Mammary epithelial cell (primary cell): ENCODE results near the gene COA5.

Experiments
- EZH2 ChIP-seq: IDR thresholded peaks from 2 replicates; pipeline ENCODE4 v1.6.1; 2012; ENCODE audit warnings: low read length, inconsistent platforms, borderline replicate concordance
- TF ChIP-seq, protein P1 (sequence below), 2 donors: IDR thresholded peaks in 1 of 2; conservative IDR thresholded peaks in 1 of 2; 2 replicates each; pipeline ENCODE4 v1.5.1; 2011 to 2012; ENCODE audit warnings: inconsistent platforms in 2 of 2, low read length in 2 of 2, mild to moderate bottlenecking in 2 of 2, control low read depth in 1 of 2, low read depth in 1 of 2; ENCODE audit not compliant: insufficient read depth in 1 of 2; ENCODE audit errors: extremely low read depth in 1 of 2

DNA sequence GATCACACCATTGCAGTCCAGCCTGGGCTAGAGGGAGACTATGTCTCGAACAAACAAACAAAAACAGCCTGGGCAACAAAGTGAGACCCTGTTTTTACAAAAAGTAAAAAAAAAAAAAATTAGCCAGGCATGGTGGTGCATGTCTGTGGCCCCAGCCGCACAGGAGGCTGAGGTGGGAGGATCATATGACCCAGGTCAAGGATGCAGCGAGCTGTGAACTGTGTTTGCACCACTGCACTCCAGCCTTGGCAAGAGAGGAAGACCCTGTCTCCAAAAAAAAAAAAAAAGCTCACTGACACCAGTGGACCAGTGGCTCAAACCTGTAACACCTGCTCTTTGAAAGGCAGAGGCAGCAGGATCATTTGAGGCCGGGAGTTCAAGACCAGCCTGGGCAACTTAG, 40.1 kb upstream of the COA5 start:
- TF ChIP-seq, protein P1, sequence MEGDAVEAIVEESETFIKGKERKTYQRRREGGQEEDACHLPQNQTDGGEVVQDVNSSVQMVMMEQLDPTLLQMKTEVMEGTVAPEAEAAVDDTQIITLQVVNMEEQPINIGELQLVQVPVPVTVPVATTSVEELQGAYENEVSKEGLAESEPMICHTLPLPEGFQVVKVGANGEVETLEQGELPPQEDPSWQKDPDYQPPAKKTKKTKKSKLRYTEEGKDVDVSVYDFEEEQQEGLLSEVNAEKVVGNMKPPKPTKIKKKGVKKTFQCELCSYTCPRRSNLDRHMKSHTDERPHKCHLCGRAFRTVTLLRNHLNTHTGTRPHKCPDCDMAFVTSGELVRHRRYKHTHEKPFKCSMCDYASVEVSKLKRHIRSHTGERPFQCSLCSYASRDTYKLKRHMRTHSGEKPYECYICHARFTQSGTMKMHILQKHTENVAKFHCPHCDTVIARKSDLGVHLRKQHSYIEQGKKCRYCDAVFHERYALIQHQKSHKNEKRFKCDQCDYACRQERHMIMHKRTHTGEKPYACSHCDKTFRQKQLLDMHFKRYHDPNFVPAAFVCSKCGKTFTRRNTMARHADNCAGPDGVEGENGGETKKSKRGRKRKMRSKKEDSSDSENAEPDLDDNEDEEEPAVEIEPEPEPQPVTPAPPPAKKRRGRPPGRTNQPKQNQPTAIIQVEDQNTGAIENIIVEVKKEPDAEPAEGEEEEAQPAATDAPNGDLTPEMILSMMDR (conservative IDR thresholded peaks at IDR 0.05 in 1 of 2, IDR thresholded peaks at IDR 0.05 in 1 of 2; ENCODE audit: extremely low read depth in 1 of 2, insufficient read depth in 1 of 2, low read depth in 1 of 2, low read length in 2 of 2) = no peak
- no peak for TF ChIP-seq EZH2
